ENCODE data around the gene IRF9. TPM values are rescaled to one million over a fixed set of nuclear protein-coding genes. Genes with fewer than 3 reads are reported as not detected.

IRF9 gene
- total RNA-seq, 1 donor from 2014 or later = 78.3 TPM

GRCh38 chr14:24147761-24148428 is 13.2 kb upstream of the IRF9 start:
- DNase-seq (ENCODE audit: low read depth) = no peak

- DNase-seq (ENCODE audit: low read depth) = no peak
These were observed 11.6 kb upstream of the IRF9 start for GRCh38 chr14:24149302-24149969.

GRCh38 chr14:24150061-24150460 is 11.0 kb upstream of the IRF9 start:
- DNase-seq (ENCODE audit: low read depth) = no peak

- no peak for DNase-seq (ENCODE audit: low read depth)
These were observed 10.5 kb upstream of the IRF9 start for GRCh38 chr14:24150567-24150966.

- DNase-seq (ENCODE audit: low read depth) = no peak
These were observed 10.1 kb upstream of the IRF9 start for GRCh38 chr14:24150993-24151392.

GRCh38 chr14:24151404-24152080 is 9.5 kb upstream of the IRF9 start:
- no peak for DNase-seq (ENCODE audit: low read depth)

GRCh38 chr14:24155100-24155499 is 6.0 kb upstream of the IRF9 start:
- DNase-seq (ENCODE audit: low read depth) = no peak

- DNase-seq (ENCODE audit: low read depth) = no peak
These were observed 4.2 kb upstream of the IRF9 start for GRCh38 chr14:24156840-24157239.

- DNase-seq (ENCODE audit: low read depth) = no peak
These were observed 3.7 kb upstream of the IRF9 start for GRCh38 chr14:24157331-24157730.

- no peak for DNase-seq (ENCODE audit: low read depth)
These were observed 1.1 kb upstream of the IRF9 start for GRCh38 chr14:24159777-24160498.

- DNase-seq (ENCODE audit: low read depth) = no peak
These were observed 591 bp upstream of the IRF9 start for GRCh38 chr14:24160499-24160849.

- no peak for DNase-seq (ENCODE audit: low read depth)
These were observed 1.0 kb downstream of the IRF9 start for GRCh38 chr14:24162093-24162492.

GRCh38 chr14:24164518-24164991 is 3.5 kb downstream of the IRF9 start:
- no peak for DNase-seq (ENCODE audit: low read depth)

GRCh38 chr14:24165785-24166184 is 4.7 kb downstream of the IRF9 start:
- no peak for DNase-seq (ENCODE audit: low read depth)

GRCh38 chr14:24167469-24168114 is 6.5 kb downstream of the IRF9 start:
- no peak for DNase-seq (ENCODE audit: low read depth)

GRCh38 chr14:24171422-24172260 is 10.6 kb downstream of the IRF9 start, which contains the start of gene REC8:
TSS of gene REC8 (plus strand) at chr14:24172080. CDS start at chr14:24172553, 473 bp downstream.
- DNase-seq (ENCODE audit: low read depth) = peak; percentile 93

- DNase-seq (ENCODE audit: low read depth) = no peak
These were observed 11.3 kb downstream of the IRF9 start for GRCh38 chr14:24172261-24172860.

- no peak for DNase-seq (ENCODE audit: low read depth)
These were observed 11.8 kb downstream of the IRF9 start for GRCh38 chr14:24172871-24173281.

- DNase-seq (ENCODE audit: low read depth) = no peak
These were observed 15.5 kb downstream of the IRF9 start for GRCh38 chr14:24176599-24176998.
